Testis (tissue), 2 donors: ENCODE measurements around the gene AOX1.

Source experiments
- POLR2A ChIP-seq: fragments of 450-650 bp; IDR thresholded peaks from one replicate; pipeline ENCODE4 v1.6.1; 2017; ENCODE audit warnings: antibody characterized with exemption, mild to moderate bottlenecking, moderate library complexity
- TF ChIP-seq, protein P1 (sequence below), 3 experiments: fragments of 450-650 bp in 2 of 3; fragments of 200-600 bp in 1 of 3; sonication (generic) in 1 of 3; IDR thresholded peaks; one replicate each; pipeline ENCODE4 v1.5.1; 2016 to 2019; ENCODE audit warnings: antibody characterized with exemption in 3 of 3, mild to moderate bottlenecking in 2 of 3, moderate library complexity in 1 of 3

DNA sequence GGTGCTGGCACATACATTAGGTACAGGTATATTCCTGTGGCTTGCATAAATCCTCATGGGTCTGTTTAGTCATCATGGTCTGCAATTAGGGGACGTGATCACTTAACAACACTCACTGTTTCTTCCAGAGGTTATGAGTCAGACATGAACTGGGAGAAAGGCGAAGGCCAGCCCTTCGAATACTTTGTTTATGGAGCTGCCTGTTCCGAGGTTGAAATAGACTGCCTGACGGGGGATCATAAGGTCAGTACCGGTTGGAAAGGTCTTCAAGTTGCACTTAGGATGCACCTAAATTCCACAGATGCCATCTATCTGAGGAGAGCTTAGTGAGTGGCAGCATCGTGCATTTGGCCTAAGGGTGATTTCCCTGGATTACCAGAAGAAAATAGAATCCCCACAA lies 76.9 kb downstream of the AOX1 start:
- TF ChIP-seq, protein P1, sequence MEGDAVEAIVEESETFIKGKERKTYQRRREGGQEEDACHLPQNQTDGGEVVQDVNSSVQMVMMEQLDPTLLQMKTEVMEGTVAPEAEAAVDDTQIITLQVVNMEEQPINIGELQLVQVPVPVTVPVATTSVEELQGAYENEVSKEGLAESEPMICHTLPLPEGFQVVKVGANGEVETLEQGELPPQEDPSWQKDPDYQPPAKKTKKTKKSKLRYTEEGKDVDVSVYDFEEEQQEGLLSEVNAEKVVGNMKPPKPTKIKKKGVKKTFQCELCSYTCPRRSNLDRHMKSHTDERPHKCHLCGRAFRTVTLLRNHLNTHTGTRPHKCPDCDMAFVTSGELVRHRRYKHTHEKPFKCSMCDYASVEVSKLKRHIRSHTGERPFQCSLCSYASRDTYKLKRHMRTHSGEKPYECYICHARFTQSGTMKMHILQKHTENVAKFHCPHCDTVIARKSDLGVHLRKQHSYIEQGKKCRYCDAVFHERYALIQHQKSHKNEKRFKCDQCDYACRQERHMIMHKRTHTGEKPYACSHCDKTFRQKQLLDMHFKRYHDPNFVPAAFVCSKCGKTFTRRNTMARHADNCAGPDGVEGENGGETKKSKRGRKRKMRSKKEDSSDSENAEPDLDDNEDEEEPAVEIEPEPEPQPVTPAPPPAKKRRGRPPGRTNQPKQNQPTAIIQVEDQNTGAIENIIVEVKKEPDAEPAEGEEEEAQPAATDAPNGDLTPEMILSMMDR (IDR thresholded peaks at IDR 0.05): no peak
- no peak for TF ChIP-seq POLR2A
